ENCODE data around the gene PLXDC2.
"Not testable (repeated sequence)": the region's sequence is repeated elsewhere in the genome, so short reads cannot be mapped to it uniquely, and the experiment has no call there.

The PLXDC2 gene

DNA sequence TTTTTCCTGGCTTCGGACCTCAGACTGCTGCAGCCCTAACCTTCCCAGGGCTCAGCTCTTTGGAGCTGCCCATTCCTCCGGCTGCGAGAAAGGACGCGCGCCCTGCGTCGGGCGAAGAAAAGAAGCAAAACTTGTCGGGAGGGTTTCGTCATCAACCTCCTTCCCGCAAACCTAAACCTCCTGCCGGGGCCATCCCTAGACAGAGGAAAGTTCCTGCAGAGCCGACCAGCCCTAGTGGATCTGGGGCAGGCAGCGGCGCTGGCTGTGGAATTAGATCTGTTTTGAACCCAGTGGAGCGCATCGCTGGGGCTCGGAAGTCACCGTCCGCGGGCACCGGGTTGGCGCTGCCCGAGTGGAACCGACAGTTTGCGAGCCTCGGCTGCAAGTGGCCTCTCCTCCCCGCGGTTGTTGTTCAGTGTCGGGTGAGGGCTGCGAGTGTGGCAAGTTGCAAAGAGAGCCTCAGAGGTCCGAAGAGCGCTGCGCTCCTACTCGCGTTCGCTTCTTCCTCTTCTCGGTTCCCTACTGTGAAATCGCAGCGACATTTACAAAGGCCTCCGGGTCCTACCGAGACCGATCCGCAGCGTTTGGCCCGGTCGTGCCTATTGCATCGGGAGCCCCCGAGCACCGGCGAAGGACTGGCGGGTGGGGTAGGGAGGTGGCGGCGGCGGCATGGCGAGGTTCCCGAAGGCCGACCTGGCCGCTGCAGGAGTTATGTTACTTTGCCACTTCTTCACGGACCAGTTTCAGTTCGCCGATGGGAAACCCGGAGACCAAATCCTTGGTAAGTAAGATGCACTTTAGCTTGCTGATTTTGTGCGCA lies at the start of gene PLXDC2:
PLXDC2 (plus strand) TSS at position 22 of the 820 bp plus-strand sequence.
- DNase-seq (ENCODE audit: low read depth in 2 of 3, low spot score in 2 of 3): no peak

DNA sequence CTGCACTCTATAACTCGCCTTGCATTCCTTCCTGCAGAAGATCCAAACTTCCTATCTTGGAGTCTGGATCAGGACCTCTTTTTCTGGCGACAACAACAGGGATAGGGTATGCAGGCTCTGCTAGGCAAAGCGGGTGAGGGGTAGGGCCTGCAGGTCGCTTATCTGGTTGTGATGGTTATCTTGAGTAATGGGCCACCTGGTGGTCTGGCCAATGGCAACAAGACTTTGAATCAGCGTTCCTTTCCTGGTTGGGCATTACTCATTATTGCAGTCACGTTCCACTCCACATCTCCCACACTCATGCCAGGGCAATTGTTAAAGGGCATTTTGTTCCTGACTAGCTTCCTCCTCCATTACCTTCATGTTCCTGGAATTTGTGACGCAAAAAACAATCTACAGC lies 48.4 kb upstream of the PLXDC2 start:
- DNase-seq (ENCODE audit: low read depth in 2 of 3, low spot score in 2 of 3): no peak

- DNase-seq (ENCODE audit: low read depth in 2 of 3, low spot score in 2 of 3): not testable (repeated sequence)
Observed at GRCh38 chr10:19769826-19770225, 46.4 kb upstream of the PLXDC2 start.

DNA sequence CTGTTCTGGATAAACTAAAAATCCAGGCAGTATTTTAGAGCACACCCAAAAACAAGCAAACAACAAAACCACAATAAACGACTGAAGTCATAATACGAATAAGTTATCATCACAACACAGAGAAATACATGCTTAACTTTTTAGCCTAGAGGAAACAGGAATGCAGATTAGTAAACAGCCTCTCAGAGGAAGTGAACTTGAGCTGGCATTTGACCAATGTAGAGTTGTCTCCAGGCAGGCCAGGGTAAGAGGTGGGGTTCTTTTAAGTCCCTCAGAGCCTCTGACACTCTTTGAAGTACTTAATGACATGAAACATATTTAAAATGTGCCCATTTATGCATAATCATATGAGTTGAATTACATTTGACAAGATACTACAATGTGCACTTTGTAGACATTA lies 43.3 kb upstream of the PLXDC2 start:
- DNase-seq (ENCODE audit: low read depth in 2 of 3, low spot score in 2 of 3): no peak

DNA sequence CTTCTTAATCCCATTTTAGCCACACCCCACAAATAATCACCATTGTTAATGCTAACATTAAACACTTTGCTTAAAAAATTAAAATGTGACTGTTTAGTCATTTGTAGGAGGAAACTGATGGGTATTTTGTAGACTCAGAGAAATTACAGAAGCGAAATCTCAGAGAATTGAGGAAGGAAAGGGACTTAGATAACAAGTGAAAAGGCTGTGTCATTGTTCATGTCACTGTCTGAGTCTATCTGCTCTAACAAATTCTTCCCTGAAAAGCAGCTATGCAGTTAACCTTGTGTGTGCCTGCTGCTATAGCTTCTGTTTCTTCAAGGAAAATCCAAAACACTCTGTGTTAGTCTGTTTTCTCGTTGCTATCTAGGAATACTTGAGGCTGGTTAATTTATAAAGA lies 40.9 kb upstream of the PLXDC2 start:
- no peak for DNase-seq (ENCODE audit: low read depth in 2 of 3, low spot score in 2 of 3)

GRCh38 chr10:19777806-19778205 lies 38.4 kb upstream of the PLXDC2 start:
- no peak for DNase-seq (ENCODE audit: low read depth in 2 of 3, low spot score in 2 of 3)

GRCh38 chr10:19778996-19779395 lies 37.2 kb upstream of the PLXDC2 start:
- DNase-seq (ENCODE audit: low read depth in 2 of 3, low spot score in 2 of 3): no peak

DNA sequence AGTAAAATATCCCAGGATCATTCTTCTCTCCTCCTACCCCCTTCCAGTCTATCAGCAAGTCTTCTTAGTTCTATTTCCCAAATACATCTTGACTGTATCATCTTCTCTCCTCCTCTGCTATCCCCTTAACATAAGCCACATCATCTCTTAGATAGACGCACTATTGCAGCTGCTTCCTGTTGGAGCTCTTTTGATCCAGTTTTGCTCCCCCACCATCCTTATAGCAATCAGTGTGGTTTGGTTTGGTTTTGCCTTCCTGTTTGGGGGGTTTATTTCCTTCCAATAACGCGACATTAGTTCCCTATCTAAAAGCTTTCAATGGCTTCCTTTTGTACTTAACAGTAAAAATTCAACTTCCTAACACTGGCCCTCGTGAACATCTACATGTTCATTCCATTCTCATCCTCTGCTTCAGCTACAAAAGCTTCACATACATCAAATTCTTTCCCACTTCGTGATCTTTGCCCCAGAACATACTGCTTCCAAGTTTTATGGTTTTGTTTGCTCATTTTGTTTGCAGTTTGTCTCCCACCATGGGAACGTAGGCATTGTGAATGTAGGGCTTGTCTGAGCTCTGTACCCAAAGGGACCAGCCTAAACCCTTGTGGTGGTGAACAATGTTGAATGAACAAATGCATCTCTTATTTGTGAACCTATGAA lies 33.7 kb upstream of the PLXDC2 start:
- no peak for DNase-seq (ENCODE audit: low read depth in 2 of 3, low spot score in 2 of 3)

DNA sequence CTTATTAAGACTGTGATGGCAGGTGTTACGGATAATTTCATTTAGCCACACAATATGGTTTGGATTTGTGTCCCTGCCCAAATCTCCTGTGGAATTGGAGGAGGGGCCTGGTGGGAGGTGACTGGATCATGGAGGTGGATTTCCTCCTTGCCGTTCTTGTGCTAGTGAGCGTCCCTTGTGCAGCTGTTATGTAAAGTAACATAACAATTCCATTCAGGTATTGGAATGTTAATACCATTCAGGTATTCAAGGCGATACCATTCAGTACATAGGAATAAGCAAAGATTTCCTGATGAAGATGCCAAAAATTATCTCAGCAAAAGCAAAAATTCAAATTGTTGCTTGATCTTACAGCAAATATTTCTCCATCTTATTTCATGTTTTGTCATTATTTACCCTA lies 32.5 kb upstream of the PLXDC2 start:
- DNase-seq (ENCODE audit: low read depth in 2 of 3, low spot score in 2 of 3): no peak

- DNase-seq (ENCODE audit: low read depth in 2 of 3, low spot score in 2 of 3): no peak
Observed at GRCh38 chr10:19785366-19785765, 30.9 kb upstream of the PLXDC2 start.

GRCh38 chr10:19788075-19788686 lies 28.1 kb upstream of the PLXDC2 start:
- DNase-seq (ENCODE audit: low read depth in 2 of 3, low spot score in 2 of 3): no peak

- DNase-seq (ENCODE audit: low read depth in 2 of 3, low spot score in 2 of 3): no peak
Observed at GRCh38 chr10:19788902-19789301, 27.3 kb upstream of the PLXDC2 start.

- no peak for DNase-seq (ENCODE audit: low read depth in 2 of 3, low spot score in 2 of 3)
Observed at GRCh38 chr10:19789607-19790006, 26.6 kb upstream of the PLXDC2 start.

- DNase-seq (ENCODE audit: low read depth in 2 of 3, low spot score in 2 of 3): no peak
Observed at GRCh38 chr10:19791032-19791431, 25.2 kb upstream of the PLXDC2 start.

- no peak for DNase-seq (ENCODE audit: low read depth in 2 of 3, low spot score in 2 of 3)
Observed at GRCh38 chr10:19795684-19796083, 20.5 kb upstream of the PLXDC2 start.

GRCh38 chr10:19800161-19800560 lies 16.1 kb upstream of the PLXDC2 start:
- no peak for DNase-seq (ENCODE audit: low read depth in 2 of 3, low spot score in 2 of 3)

- DNase-seq (ENCODE audit: low read depth in 2 of 3, low spot score in 2 of 3): no peak
Observed at GRCh38 chr10:19801369-19801768, 14.9 kb upstream of the PLXDC2 start.

DNA sequence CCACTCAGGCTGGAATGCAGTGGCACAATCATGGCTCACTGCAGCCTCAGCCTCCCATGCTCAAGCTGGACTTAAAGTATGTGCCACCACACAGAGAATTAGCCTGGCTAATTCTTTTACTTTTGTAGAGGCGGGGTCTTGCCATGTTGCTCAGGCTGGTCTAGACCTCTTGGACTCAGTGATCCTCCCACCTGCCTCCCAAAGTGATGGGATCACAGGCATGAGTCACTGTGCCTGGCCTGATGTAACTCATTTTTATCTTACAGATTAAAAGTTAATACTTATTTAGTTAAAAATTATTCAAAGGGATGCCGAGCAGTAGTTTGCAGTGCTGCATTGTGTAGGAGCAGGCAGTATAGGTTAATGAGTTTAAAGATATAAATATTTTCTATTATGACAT lies 12.6 kb upstream of the PLXDC2 start:
- DNase-seq (ENCODE audit: low read depth in 2 of 3, low spot score in 2 of 3): no peak

- DNase-seq (ENCODE audit: low read depth in 2 of 3, low spot score in 2 of 3): no peak
Observed at GRCh38 chr10:19809481-19809880, 6.8 kb upstream of the PLXDC2 start.

DNA sequence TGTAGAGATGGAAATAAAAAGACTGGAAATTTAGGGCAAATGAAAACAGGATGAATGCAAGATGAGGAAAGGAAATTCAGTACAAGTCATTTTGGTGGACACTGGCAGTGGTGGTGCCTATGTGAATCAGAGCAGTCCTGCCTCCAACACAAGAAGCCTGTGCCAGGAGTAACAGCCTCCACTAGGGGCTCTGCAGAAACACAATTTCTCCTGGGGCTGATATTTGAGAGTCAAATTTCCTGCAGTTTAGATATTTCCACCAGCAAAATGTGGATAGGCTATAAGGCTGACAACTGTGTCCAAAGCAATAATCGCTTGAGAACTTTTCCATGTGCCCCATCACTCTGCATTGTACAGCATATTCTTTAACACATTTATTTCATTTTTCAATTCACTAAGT lies 4.7 kb upstream of the PLXDC2 start:
- no peak for DNase-seq (ENCODE audit: low read depth in 2 of 3, low spot score in 2 of 3)

GRCh38 chr10:19812976-19813375 lies 3.3 kb upstream of the PLXDC2 start:
- DNase-seq (ENCODE audit: low read depth in 2 of 3, low spot score in 2 of 3): no peak

- no peak for DNase-seq (ENCODE audit: low read depth in 2 of 3, low spot score in 2 of 3)
Observed at GRCh38 chr10:19815036-19815730, 1.0 kb upstream of the PLXDC2 start.

Data from activated CD8-positive, alpha-beta memory T cell treated with anti-CD3 and anti-CD28 coated beads for 48 hours (primary cell).